T-helper 1 cell treated with Interleukin-12 subunit alpha and Interleukin-12 subunit beta and Interleukin-4 antibody, amounts not matched to agents 30 μg/mL and 1 μg/mL, for 36 hours (primary cell): ENCODE measurements around the gene TEX29.

ENCODE experiments used
- H3K27ac Mint-ChIP-seq: one replicate; pipeline ENCODE4 v1.8.0; 2021; ENCODE audit warnings: mild to moderate bottlenecking, mixed read lengths
- H3K27me3 Mint-ChIP-seq: one replicate; pipeline ENCODE4 v1.8.0; 2021; ENCODE audit warnings: low read depth, mixed read lengths
- H3K36me3 Mint-ChIP-seq: one replicate; pipeline ENCODE4 v1.8.0; 2021; ENCODE audit warnings: low read depth, mixed read lengths
- H3K4me1 Mint-ChIP-seq: one replicate; pipeline ENCODE4 v1.8.0; 2021; ENCODE audit warnings: low read depth, mixed read lengths
- H3K4me3 Mint-ChIP-seq: one replicate; pipeline ENCODE4 v1.8.0; 2021; ENCODE audit warnings: mild to moderate bottlenecking, moderate library complexity, mixed read lengths
- H3K9me3 Mint-ChIP-seq: one replicate; pipeline ENCODE4 v1.8.0; 2021; ENCODE audit warnings: mixed read lengths

TEX29 gene

GRCh38 chr13:111372651-111373425 lies 52.4 kb downstream of the TEX29 start:
- Mint-ChIP-seq H3K27ac (no peak overlapping the region), H3K4me1 (no peaks in the 10 kb centered on the region), H3K4me3 (no peak overlapping the region), H3K9me3 (no peaks in the 10 kb centered on the region), H3K36me3 (no peaks in the 10 kb centered on the region), H3K27me3 (peaks cover 13% of the 10 kb centered on the region)

GRCh38 chr13:111373486-111373885 lies 53.0 kb downstream of the TEX29 start:
- Mint-ChIP-seq H3K36me3 (no peaks in the 10 kb centered on the region), H3K4me1 (no peaks in the 10 kb centered on the region), H3K27me3 (peaks cover 13% of the 10 kb centered on the region), H3K4me3 (no peak overlapping the region), H3K9me3 (no peaks in the 10 kb centered on the region), H3K27ac (no peak overlapping the region)

- no peaks in the 10 kb centered on the region for H3K36me3 Mint-ChIP-seq
- peaks cover 9% of the 10 kb centered on the region for H3K27me3 Mint-ChIP-seq
- H3K9me3 Mint-ChIP-seq = peaks cover 15% of the 10 kb centered on the region
- H3K4me3 Mint-ChIP-seq = no peak overlapping the region
- no peak overlapping the region for H3K27ac Mint-ChIP-seq
- H3K4me1 Mint-ChIP-seq = peaks cover 13% of the 10 kb centered on the region
Measured at GRCh38 chr13:111380431-111380830, 60.0 kb downstream of the TEX29 start.

DNA sequence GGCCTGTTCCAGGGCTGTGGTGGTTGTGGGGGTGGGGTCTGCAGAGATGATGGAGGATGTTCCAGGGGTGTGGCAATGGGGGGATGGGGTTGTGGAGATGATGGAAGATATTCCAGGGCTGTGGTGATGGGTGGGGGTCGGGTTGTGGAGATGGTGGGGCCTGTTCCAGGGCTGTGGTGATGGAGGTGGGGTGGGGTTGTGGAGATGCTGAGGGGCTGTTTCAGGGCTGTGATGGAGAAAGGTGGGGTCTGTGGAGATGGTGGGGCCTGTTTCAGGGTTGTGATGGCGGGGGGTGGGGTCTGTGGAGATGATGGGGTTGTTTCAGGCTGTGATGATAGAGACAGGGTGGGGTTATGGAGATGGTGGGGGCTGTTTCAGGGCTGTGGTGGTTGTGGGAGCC lies 62.0 kb downstream of the TEX29 start:
- peaks cover 15% of the 10 kb centered on the region for H3K9me3 Mint-ChIP-seq
- H3K4me3 Mint-ChIP-seq = no peak overlapping the region
- H3K27me3 Mint-ChIP-seq = no peaks in the 10 kb centered on the region
- H3K27ac Mint-ChIP-seq = no peak overlapping the region
- H3K4me1 Mint-ChIP-seq = peaks cover 13% of the 10 kb centered on the region
- H3K36me3 Mint-ChIP-seq = no peaks in the 10 kb centered on the region

- H3K27ac Mint-ChIP-seq = no peak overlapping the region
- peaks cover 15% of the 10 kb centered on the region for H3K9me3 Mint-ChIP-seq
- H3K4me3 Mint-ChIP-seq = no peak overlapping the region
- H3K27me3 Mint-ChIP-seq = no peaks in the 10 kb centered on the region
- H3K4me1 Mint-ChIP-seq = peaks cover 13% of the 10 kb centered on the region
- no peaks in the 10 kb centered on the region for H3K36me3 Mint-ChIP-seq
Measured at GRCh38 chr13:111382877-111383276, 62.4 kb downstream of the TEX29 start.

DNA sequence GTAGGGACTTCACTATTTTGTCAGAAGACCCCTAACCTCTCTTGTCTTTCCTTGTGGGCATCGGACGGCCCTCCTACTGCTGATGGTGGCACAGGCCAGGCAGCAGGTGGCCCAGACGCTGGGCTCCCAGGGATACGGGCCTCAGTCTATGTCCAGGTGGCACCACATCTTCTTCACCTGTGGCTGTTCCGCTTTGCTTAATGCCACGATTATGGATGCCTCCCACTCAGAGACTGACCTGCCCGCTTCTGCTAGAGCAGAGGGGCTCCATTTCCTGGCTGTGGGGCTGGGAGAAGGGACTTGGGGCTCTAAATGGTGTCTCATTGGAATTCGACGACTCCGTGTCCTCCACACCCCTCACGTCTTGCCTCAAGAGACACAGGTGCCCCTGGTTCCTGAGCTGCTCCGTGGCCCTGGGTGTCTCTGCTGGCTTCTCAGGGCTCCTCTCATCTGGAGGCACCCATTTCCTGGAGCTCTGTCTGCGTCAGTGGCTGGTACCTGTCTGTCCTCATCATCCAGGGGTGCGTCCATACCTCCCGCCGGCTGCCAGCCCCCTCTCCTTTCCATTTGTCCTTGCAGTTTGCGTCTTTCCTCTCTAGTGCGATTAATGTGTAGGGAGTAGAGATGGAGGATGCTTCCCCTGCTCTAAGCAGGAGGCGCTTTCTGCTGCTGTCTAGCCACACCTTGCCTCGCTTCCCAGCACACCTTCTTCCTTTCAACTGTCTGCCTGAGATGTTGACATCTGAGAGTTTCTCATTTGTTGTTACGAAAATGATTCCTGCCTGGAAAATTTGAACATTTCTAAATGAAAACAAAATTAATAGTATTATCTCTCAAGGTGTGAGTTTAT lies 63.4 kb downstream of the TEX29 start:
- H3K4me1 Mint-ChIP-seq = peaks cover 16% of the 10 kb centered on the region
- no peaks in the 10 kb centered on the region for H3K36me3 Mint-ChIP-seq
- no peak overlapping the region for H3K4me3 Mint-ChIP-seq
- H3K27ac Mint-ChIP-seq = no peak overlapping the region
- peaks cover 15% of the 10 kb centered on the region for H3K9me3 Mint-ChIP-seq
- H3K27me3 Mint-ChIP-seq = no peaks in the 10 kb centered on the region

GRCh38 chr13:111384441-111385182 lies 64.2 kb downstream of the TEX29 start:
- peaks cover 10% of the 10 kb centered on the region for H3K9me3 Mint-ChIP-seq
- no peaks in the 10 kb centered on the region for H3K36me3 Mint-ChIP-seq
- H3K4me3 Mint-ChIP-seq = no peak overlapping the region
- peaks cover 19% of the 10 kb centered on the region for H3K4me1 Mint-ChIP-seq
- no peaks in the 10 kb centered on the region for H3K27me3 Mint-ChIP-seq
- peak overlapping the region; percentile 12 for H3K27ac Mint-ChIP-seq

GRCh38 chr13:111385183-111385857 lies 64.9 kb downstream of the TEX29 start:
- H3K4me3 Mint-ChIP-seq = no peak overlapping the region
- H3K27ac Mint-ChIP-seq = no peak overlapping the region
- H3K4me1 Mint-ChIP-seq = peaks cover 19% of the 10 kb centered on the region
- H3K36me3 Mint-ChIP-seq = no peaks in the 10 kb centered on the region
- H3K27me3 Mint-ChIP-seq = no peaks in the 10 kb centered on the region
- H3K9me3 Mint-ChIP-seq = peaks cover 3% of the 10 kb centered on the region

GRCh38 chr13:111387026-111387871 lies 66.8 kb downstream of the TEX29 start:
- no peaks in the 10 kb centered on the region for H3K27me3 Mint-ChIP-seq
- H3K4me1 Mint-ChIP-seq = peaks cover 19% of the 10 kb centered on the region
- H3K36me3 Mint-ChIP-seq = no peaks in the 10 kb centered on the region
- no peak overlapping the region for H3K4me3 Mint-ChIP-seq
- H3K9me3 Mint-ChIP-seq = no peaks in the 10 kb centered on the region
- no peak overlapping the region for H3K27ac Mint-ChIP-seq

- H3K27me3 Mint-ChIP-seq = no peaks in the 10 kb centered on the region
- no peak overlapping the region for H3K4me3 Mint-ChIP-seq
- no peaks in the 10 kb centered on the region for H3K9me3 Mint-ChIP-seq
- peaks cover 19% of the 10 kb centered on the region for H3K4me1 Mint-ChIP-seq
- H3K36me3 Mint-ChIP-seq = no peaks in the 10 kb centered on the region
- no peak overlapping the region for H3K27ac Mint-ChIP-seq
Measured at GRCh38 chr13:111387945-111388600, 67.6 kb downstream of the TEX29 start.

GRCh38 chr13:111388851-111389500 lies 68.5 kb downstream of the TEX29 start:
- Mint-ChIP-seq H3K27ac (no peak overlapping the region), H3K27me3 (no peaks in the 10 kb centered on the region), H3K4me3 (no peak overlapping the region), H3K9me3 (no peaks in the 10 kb centered on the region), H3K4me1 (peaks cover 16% of the 10 kb centered on the region), H3K36me3 (no peaks in the 10 kb centered on the region)

GRCh38 chr13:111389621-111390521 lies 69.4 kb downstream of the TEX29 start:
- Mint-ChIP-seq H3K4me1 (peaks cover 7% of the 10 kb centered on the region), H3K9me3 (no peaks in the 10 kb centered on the region), H3K4me3 (no peak overlapping the region), H3K27me3 (no peaks in the 10 kb centered on the region), H3K27ac (no peak overlapping the region), H3K36me3 (no peaks in the 10 kb centered on the region)
